Parathyroid adenoma (tissue), 2 donors: Measurements from ENCODE around the gene HTR7.

Experiments
- H2AFZ ChIP-seq: fragments of 300-600 bp; sonication (generic); one replicate; pipeline ENCODE4 v1.7.0; 2017; ENCODE audit warnings: antibody characterized with exemption, mild to moderate bottlenecking
- H3K27ac ChIP-seq: fragments of 300-600 bp; sonication (generic); one replicate; pipeline ENCODE4 v1.7.0; 2017
- H3K27me3 ChIP-seq: fragments of 300-600 bp; sonication (generic); one replicate; pipeline ENCODE4 v1.7.0; 2017; ENCODE audit warnings: low read length; ENCODE audit not compliant: control insufficient read depth, insufficient read depth
- H3K36me3 ChIP-seq: fragments of 300-600 bp; sonication (generic); one replicate; pipeline ENCODE4 v1.7.0; 2017; ENCODE audit warnings: low read length; ENCODE audit not compliant: control insufficient read depth, insufficient read depth
- H3K4me1 ChIP-seq: fragments of 300-600 bp; sonication (generic); one replicate; pipeline ENCODE4 v1.7.0; 2017; ENCODE audit warnings: control low read depth
- H3K4me2 ChIP-seq: fragments of 300-600 bp; sonication (generic); one replicate; pipeline ENCODE4 v1.7.0; 2017; ENCODE audit warnings: low read length
- H3K4me3 ChIP-seq: fragments of 300-600 bp; sonication (generic); one replicate; pipeline ENCODE4 v1.7.0; 2017; ENCODE audit warnings: low read depth, low read length
- H3K79me2 ChIP-seq: fragments of 300-600 bp; sonication (generic); one replicate; pipeline ENCODE4 v1.7.0; 2017; ENCODE audit warnings: control low read depth
- H3K9ac ChIP-seq: fragments of 300-600 bp; sonication (generic); one replicate; pipeline ENCODE4 v1.7.0; 2017; ENCODE audit warnings: mild to moderate bottlenecking
- H3K9me3 ChIP-seq: fragments of 300-600 bp; sonication (generic); one replicate; pipeline ENCODE4 v1.7.0; 2017; ENCODE audit warnings: low read length; ENCODE audit not compliant: control insufficient read depth
- TF ChIP-seq, protein P1 (sequence below): fragments of 300-600 bp; sonication (generic); IDR thresholded peaks from one replicate; pipeline ENCODE4 v1.7.0; 2017; ENCODE audit warnings: antibody characterized with exemption, mild to moderate bottlenecking
- donor health status: primary hyperparathyroidism.

The HTR7 gene

DNA sequence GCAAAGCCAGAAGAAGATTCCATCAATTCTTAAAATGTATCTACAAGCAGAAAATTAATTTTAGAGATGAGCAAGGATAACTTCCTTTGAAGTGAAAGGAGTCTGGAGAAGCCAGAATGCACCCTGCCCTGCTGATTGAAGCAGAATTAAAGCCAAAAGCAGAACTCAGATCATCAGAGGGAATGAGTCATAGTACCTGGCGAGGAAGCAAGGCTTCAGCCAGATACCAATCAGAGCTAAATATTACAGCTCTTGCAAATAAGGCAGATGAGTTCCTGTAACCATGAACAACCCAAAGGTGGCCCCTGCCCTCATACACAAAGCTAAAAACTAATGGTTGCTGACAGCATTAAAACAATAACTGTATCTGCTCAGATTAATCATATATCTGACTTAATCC is 10.4 kb downstream of the HTR7 start:
- no peak overlapping the region for H3K4me3 ChIP-seq

DNA sequence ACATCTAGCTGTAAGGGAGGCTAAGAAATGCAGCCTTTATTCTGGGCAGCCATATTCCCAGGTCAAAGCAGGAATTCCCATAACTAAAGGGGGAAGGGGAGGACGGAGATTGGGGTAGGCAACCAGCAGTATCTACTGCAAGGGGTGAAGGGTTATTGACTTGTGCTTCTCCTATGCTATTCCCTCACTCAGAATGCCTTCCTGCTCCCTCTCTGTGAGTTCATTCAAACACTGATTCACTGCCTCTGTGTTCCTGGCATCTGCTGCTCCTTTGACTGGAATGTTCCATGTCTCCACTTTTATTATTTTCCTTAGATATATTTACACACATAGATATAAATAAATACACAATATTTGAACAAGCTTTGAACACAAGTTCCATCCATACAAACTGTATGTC is 11.1 kb downstream of the HTR7 start:
- Histone ChIP-seq H2AFZ (no peak overlapping the region), H3K4me1 (peaks cover 7% of the 10 kb centered on the region), H3K27ac (peak overlapping the region; percentile 70), H3K9ac (no peak overlapping the region), H3K9me3 (peaks cover 5% of the 10 kb centered on the region), H3K27me3 (no peaks in the 10 kb centered on the region), H3K36me3 (no peaks in the 10 kb centered on the region), H3K79me2 (peaks cover 25% of the 10 kb centered on the region), H3K4me2 (no peak overlapping the region), H3K4me3 (no peak overlapping the region)
- TF ChIP-seq, protein P1, sequence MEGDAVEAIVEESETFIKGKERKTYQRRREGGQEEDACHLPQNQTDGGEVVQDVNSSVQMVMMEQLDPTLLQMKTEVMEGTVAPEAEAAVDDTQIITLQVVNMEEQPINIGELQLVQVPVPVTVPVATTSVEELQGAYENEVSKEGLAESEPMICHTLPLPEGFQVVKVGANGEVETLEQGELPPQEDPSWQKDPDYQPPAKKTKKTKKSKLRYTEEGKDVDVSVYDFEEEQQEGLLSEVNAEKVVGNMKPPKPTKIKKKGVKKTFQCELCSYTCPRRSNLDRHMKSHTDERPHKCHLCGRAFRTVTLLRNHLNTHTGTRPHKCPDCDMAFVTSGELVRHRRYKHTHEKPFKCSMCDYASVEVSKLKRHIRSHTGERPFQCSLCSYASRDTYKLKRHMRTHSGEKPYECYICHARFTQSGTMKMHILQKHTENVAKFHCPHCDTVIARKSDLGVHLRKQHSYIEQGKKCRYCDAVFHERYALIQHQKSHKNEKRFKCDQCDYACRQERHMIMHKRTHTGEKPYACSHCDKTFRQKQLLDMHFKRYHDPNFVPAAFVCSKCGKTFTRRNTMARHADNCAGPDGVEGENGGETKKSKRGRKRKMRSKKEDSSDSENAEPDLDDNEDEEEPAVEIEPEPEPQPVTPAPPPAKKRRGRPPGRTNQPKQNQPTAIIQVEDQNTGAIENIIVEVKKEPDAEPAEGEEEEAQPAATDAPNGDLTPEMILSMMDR = no peak

More for the DNA sequence above, 10.4 kb downstream of the HTR7 start:
- Histone ChIP-seq H3K27ac (peak overlapping the region; percentile 70), H3K4me1 (peaks cover 7% of the 10 kb centered on the region), H3K9ac (no peak overlapping the region), H3K36me3 (no peaks in the 10 kb centered on the region), H2AFZ (peak overlapping the region; percentile 10), H3K79me2 (peaks cover 19% of the 10 kb centered on the region), H3K9me3 (peaks cover 5% of the 10 kb centered on the region), H3K27me3 (no peaks in the 10 kb centered on the region), H3K4me2 (peak overlapping the region; percentile 35)
- TF ChIP-seq, protein P1 = no peak

DNA sequence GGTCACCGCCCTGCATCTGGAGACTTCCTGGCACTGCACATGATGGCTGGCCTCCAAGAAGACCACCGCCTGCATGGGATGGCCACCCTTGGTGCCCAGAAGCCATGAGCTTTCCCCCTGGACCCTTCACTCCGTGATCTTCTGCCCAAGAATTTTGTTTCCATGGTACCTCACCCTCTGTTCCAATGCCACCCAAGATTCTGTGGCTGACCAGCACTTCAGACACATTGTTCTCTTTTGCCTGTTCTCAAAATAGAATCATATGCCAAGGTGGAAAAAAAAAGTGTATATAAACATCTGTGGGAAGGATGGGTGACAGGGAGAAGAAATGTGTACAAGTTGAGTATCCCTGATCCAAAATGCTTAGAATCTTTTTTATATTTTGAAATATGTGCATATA is 12.1 kb downstream of the HTR7 start:
- TF ChIP-seq, protein P1 = no peak
- no peaks in the 10 kb centered on the region for H3K27me3 ChIP-seq
- H3K27ac ChIP-seq = no peak overlapping the region

DNA sequence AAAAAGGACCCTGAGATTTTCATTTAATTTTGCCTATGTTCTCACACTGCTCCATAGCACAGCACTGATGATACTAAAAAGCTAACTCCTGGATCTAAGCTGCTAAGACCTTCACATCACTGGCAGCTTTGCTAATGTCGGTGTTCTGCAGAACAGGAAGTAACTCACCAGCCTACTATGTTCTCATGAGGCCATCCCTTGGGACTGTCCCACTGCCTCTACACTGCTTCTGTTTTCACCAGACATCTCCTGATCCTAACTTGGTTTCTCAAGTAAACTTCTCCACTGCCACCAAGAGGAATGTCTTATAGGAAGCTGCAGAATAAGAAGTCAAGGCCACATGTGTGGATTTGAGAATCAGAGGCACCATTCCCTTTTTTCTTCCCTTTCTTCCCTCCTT is 15.1 kb downstream of the HTR7 start:
- Histone ChIP-seq H3K4me1 (peaks cover 5% of the 10 kb centered on the region), H2AFZ (no peak overlapping the region), H3K4me3 (no peak overlapping the region), H3K9ac (no peak overlapping the region), H3K27me3 (no peaks in the 10 kb centered on the region), H3K4me2 (no peak overlapping the region), H3K27ac (no peak overlapping the region), H3K79me2 (peaks cover 41% of the 10 kb centered on the region), H3K36me3 (no peaks in the 10 kb centered on the region), H3K9me3 (no peaks in the 10 kb centered on the region)
- TF ChIP-seq, protein P1 = no peak

More for the DNA sequence above, 12.1 kb downstream of the HTR7 start:
- no peak overlapping the region for H2AFZ ChIP-seq
- no peaks in the 10 kb centered on the region for H3K36me3 ChIP-seq
- H3K4me3 ChIP-seq = no peak overlapping the region
- no peak overlapping the region for H3K4me2 ChIP-seq
- peaks cover 29% of the 10 kb centered on the region for H3K79me2 ChIP-seq
- H3K9ac ChIP-seq = no peak overlapping the region
- peaks cover under 1% of the 10 kb centered on the region for H3K9me3 ChIP-seq
- H3K4me1 ChIP-seq = peaks cover 7% of the 10 kb centered on the region

DNA sequence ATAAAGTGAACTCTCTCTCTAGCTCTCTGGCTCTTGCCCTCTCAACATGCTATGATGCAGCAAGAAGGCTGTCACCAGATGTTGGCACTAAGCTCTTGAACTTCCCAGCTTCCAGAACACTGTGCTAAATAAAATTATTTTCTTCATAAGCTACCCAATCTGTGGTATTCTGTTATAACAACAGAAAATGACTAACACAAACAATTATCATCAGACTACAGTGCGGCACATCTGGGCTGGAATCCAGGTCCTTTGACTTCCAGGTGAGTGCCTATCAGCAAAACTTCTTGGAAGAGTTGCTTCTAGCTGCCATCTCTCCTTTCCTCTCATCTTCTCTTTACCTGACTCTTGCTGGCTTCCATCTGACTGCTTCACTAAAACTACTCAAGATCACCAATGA is 20.4 kb downstream of the HTR7 start:
- H3K27ac ChIP-seq = no peak overlapping the region
- no peaks in the 10 kb centered on the region for H3K9me3 ChIP-seq
- no peak overlapping the region for H3K9ac ChIP-seq
- H3K27me3 ChIP-seq = no peaks in the 10 kb centered on the region
- no peaks in the 10 kb centered on the region for H3K36me3 ChIP-seq
- peaks cover 5% of the 10 kb centered on the region for H3K4me1 ChIP-seq
- no peak overlapping the region for H3K4me2 ChIP-seq
- H3K79me2 ChIP-seq = peaks cover 32% of the 10 kb centered on the region
- H2AFZ ChIP-seq = no peak overlapping the region
- H3K4me3 ChIP-seq = no peak overlapping the region
- TF ChIP-seq, protein P1 = no peak
